AG09319 (cell line): ENCODE measurements around the gene YKT6.

Experiments
- DNase-seq: peaks from one replicate; pipeline ENCODE4 v3.0.0-alpha.2; 2010; ENCODE audit warnings: low read depth; ENCODE audit errors: extremely low read depth
- CTCF ChIP-seq: IDR thresholded peaks from 2 replicates; pipeline ENCODE4 v1.5.1; 2011; ENCODE audit warnings: low read depth, mild to moderate bottlenecking, inconsistent platforms, low read length, moderate library complexity

YKT6 gene

GRCh38 chr7:44216521-44217222 lies 15.9 kb downstream of the YKT6 start:
- no peak for DNase-seq
- no peak for TF ChIP-seq CTCF

GRCh38 chr7:44217223-44217714 lies 16.5 kb downstream of the YKT6 start:
- DNase-seq: no peak
- TF ChIP-seq CTCF: no peak

DNA sequence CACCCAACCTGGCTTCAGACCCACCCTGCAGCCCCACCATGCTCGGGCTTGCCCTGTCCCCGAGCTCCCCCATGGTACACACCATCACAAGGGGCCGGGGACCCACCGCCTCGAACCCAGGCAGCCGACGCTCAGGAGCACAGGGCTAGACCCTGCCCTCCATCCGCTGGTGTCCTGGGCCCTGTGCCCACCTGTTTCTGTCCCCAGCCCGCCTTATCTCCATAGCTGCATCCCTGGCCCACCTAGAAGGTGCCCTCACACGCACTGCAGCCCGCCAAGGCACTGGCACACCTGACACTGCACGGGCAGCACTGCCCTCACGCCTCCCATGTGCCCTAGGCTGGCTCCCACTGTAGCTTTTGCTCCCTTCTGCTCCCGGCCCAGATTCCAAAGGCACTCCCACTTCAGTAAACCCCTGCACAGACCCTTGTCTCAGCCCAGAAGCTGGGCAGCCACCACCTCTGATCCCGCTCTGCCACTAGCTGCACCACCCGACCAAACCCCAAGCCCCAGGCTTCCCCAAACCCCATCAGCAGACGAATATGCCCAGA lies 17.1 kb downstream of the YKT6 start:
- TF ChIP-seq CTCF: no peak
- no peak for DNase-seq

GRCh38 chr7:44218418-44219201 lies 17.8 kb downstream of the YKT6 start:
- DNase-seq: no peak
- no peak for TF ChIP-seq CTCF

- no peak for TF ChIP-seq CTCF
- DNase-seq: no peak
Observed at GRCh38 chr7:44219371-44220045, 18.7 kb downstream of the YKT6 start.

DNA sequence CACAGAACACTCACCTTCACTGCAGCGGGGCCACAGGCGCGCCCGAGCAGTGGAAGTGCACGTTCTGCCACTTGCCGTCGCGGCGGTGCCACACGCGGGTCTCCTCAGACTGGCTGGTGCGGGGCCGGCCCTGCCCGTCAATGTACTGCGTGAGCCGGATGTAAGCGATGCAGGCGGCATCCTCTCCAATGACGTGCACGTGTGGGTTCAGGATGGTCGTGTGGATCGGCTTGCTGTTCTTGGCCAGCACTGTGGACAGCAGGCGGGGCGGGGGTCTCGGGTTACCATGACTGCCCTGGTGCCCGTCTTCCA lies 19.2 kb downstream of the YKT6 start:
- TF ChIP-seq CTCF: no peak
- DNase-seq: no peak
